Stimulated activated CD8-positive, alpha-beta memory T cell treated with anti-CD3 and anti-CD28 coated beads, Interleukin-7, amount 100 ng/mL, for 24 hours (primary cell): ENCODE data around the gene CALHM1.
"Not testable (repeated sequence)": the region's sequence is repeated elsewhere in the genome, so short reads cannot be mapped to it uniquely, and the experiment has no call there.

ENCODE experiments used
- DNase-seq: peaks from one replicate; pipeline ENCODE4 v3.0.0-alpha.2; 2020; ENCODE audit warnings: low read depth

Gene CALHM1

DNA sequence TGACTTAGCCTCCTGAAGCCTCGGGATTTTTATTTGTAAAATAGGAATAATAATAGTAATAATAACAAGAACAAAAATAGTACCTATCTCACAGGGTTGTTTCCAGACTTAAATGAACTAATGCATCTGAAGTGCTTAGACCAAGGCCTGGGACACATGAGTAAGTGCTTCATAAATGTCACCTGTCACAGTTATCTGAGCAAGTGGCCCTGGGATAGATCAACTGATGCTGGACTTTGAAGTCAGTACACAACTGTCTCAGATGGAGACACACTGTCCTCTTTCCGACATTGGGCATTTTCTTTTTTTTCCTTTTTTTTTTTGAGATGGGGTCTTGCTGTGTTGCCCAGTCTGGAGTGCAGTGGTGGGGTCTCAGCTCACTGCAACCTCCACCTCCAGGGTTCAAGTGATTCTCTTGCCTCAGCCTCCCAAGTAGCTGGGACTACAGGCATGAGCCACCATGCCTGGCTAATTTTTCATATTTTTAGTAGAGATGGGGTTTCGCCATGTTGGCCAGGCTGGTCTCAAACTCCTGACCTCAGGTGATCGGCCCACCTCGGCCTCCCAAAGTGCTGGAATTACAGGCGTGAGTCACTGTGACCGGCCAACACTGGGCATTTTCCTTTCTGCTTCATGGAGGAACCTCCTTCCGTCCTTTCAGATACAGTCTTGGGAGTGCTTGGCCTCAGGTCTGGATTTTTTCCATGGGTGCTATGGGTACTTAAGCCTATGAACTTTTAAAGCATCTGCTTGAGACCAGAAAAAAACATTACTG lies 28.1 kb upstream of the CALHM1 start:
- DNase-seq = not testable (repeated sequence)

DNA sequence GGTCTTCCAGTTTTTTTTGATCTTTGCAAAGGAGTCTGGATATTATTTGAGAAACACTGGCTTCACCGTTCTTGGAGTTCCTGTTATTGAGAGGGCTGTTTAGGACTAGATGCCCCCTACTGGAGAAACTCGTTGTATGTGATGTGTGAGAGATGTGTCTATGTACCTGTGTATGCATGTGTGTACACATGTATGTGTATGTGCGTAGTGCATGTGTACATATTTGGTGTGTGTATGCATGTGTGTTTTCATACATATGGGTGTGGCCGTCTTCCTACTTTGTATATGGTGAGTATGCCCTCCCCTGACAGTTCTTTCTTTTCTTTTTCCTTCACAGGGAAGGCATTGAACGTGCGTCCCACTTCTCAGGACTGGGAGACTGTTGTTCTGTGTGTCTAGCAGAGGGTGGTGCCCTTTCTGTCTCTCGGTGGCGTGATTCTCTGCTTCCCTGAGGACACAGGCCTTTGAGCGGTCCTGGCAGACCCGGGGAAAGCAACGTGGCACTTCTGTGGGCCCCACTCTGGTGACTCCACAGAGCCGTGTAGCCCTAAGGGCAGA lies 23.4 kb upstream of the CALHM1 start:
- no peak for DNase-seq

DNA sequence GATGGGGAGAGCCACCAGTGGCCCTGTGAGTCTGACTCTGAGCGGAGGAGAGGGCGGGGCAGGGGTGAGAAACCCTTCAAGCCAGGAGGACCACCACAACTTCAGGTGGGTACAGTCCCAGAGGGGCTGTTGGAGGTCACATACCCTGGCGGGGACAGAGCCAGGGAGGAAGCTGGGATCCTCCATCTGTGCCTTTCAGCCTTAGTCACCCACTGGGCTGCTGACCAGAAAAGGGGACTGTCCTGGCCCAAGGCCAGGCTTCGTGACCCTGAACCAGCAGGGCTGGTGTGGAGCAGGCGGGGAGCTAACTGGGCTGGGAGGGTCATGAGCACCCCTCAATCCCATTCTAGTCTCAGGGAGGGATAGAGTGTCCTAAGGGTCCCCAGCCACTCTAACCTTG lies 21.8 kb upstream of the CALHM1 start:
- DNase-seq = no peak

DNA sequence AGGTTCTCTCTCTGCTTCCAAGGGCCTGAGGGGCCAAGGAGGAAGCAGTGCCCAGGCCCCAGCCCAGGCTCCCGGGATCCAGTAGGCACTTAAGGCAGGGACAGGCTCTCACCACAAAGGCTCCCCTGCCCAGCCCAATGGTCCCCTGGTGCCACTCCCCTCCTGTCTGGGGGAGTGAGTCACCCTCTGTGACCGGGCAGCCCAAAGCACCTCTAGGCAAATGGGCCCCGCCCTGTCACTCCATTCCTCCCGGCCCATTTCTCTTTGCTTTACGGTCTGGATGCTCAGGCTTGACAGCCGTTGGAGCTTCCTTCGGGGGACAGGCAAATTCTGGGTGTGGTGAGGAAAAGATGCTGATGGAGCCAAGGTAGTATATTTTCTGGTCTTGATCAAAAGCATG lies 20.4 kb upstream of the CALHM1 start, which contains the start of gene CALHM3:
Gene CALHM3, minus strand, starts transcription at position 106 of the 400 bp plus-strand sequence. CDS start 208 bp downstream, outside the sequence.
- no peak for DNase-seq

DNA sequence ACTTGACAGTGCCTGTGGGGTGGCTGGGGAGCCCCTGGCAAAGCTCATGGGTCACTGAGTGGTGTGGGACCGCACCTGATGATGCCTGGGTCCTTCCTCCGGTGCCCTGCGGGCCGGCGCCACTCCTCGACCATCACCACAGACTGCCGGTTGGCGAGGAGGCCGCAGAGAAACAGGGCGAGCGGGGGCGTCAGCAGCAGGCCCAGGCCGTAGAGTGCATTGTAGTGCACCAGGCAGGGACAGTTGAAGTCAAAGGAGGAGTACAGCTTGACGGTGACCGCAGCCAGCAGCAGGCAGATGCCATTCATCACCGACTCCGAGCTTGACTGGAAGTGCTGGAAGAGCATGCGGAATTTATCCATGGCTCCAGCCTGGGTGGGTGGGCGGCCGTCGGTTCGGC lies 20.0 kb upstream of the CALHM1 start:
- DNase-seq = no peak

GRCh38 chr10:103476046-103476768 lies 17.5 kb upstream of the CALHM1 start:
- no peak for DNase-seq

GRCh38 chr10:103475437-103475836 lies 16.7 kb upstream of the CALHM1 start:
- DNase-seq = no peak

- no peak for DNase-seq
Observed at GRCh38 chr10:103474077-103474476, 15.4 kb upstream of the CALHM1 start.

DNA sequence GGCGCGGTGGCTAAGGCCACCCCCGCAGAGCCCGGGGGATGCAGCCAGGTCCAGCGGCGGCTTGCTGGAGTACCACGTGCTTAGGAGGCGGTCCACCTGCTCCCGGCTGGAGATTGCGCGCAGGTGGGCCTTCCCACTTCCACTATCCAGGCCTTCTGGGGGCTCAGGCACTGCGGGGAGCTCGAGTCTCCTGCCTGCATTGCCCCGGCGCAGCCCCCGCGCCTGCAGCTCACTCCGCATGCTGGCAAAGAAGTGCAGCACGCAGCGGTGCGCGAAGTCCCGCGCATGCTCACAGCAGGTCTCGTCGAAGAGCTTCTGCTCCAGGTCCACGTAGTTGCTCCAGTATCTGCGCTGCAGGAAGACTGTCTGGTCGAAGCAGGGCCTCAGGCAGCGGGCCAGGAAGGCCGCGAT lies 14.6 kb upstream of the CALHM1 start:
- DNase-seq = no peak

DNA sequence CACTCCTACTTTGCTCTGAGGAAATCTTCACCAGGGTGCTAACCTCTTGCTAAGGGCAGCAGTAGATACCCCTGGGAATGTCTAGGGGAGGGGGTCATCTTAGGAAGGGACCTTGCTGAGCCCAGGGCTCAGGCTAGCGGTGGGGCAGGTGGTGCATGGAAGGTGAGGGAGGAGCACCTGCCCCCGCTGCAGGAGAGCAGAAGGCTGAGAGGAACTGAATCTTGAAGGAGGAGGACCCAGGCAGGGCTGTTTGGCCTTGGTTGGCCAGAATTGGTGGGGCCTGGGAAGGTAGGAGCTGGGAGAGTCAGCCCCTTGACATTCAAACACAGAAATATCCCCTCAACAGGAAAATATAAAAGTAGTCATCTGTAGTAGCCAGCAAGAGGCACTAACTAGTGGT lies 13.3 kb upstream of the CALHM1 start:
- no peak for DNase-seq

DNA sequence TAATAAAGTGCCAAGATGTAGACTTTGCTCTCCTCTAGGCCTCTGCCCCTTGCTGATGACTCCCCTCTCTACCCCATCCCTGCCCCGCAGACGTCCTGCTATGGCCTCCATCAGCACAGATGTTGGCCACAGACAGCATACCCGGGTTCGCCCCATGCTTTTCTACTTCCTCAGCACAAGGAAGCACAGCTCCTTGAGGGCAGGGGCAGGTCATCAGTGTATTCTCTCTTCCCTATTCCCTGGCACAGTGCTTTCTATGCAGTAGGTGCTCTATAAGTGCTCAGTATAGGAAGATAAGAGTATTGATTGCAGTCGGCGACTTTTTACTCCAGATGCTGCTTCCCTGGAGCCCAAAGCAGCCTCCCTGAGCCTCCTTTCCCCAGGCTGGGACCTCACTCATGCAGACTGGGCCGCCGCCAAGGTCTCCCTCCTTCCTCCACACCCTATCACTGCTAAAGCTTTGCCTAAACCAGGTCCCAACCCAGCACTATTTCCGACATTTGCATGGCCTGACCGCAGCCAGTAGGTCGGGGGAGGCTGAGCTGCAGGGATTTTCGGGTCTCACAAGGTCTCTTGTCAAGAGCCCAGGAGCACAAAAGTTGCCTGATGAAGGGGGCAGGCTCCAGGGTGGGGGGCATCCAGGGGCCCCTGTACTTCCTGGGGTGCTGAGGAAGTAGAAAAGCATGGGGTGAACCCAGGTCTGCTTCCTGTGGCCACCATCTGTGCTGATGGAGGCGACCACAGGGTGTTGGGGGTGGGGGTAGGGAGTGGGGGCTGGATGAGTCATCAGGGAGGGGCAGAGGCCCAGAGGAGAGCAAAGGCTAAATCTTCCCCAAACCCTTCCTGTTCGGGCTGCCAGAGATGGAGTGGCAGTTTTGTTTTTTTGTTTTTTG lies 12.3 kb upstream of the CALHM1 start:
- DNase-seq = peak; percentile 38

GRCh38 chr10:103469201-103469600 lies 10.5 kb upstream of the CALHM1 start:
- no peak for DNase-seq

- no peak for DNase-seq
Observed at GRCh38 chr10:103467406-103467805, 8.7 kb upstream of the CALHM1 start.

- DNase-seq = no peak
Observed at GRCh38 chr10:103466734-103467133, 8.0 kb upstream of the CALHM1 start.

- DNase-seq = no peak
Observed at GRCh38 chr10:103465411-103466179, 6.9 kb upstream of the CALHM1 start.

DNA sequence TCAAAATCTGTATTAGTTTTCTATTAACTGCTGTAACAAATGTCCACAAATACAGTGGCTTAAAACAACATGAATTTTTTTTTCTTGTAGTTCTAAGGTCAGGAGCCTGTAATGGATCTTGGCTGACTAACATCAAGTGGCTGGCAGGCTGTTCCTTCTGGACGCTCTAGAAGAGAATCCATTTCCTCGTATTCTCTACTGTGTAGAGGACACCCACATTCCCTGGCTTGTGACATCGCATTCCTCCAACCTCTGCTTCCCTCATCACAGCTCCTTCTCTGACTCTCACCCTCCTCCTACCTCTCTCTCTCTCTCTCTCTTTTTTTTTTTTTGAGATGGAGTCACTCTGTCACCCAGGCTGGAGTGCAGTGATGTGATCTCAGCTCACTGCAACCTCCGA lies 4.8 kb upstream of the CALHM1 start:
- no peak for DNase-seq

- no peak for DNase-seq
Observed at GRCh38 chr10:103459615-103460014, 915 bp upstream of the CALHM1 start.

DNA sequence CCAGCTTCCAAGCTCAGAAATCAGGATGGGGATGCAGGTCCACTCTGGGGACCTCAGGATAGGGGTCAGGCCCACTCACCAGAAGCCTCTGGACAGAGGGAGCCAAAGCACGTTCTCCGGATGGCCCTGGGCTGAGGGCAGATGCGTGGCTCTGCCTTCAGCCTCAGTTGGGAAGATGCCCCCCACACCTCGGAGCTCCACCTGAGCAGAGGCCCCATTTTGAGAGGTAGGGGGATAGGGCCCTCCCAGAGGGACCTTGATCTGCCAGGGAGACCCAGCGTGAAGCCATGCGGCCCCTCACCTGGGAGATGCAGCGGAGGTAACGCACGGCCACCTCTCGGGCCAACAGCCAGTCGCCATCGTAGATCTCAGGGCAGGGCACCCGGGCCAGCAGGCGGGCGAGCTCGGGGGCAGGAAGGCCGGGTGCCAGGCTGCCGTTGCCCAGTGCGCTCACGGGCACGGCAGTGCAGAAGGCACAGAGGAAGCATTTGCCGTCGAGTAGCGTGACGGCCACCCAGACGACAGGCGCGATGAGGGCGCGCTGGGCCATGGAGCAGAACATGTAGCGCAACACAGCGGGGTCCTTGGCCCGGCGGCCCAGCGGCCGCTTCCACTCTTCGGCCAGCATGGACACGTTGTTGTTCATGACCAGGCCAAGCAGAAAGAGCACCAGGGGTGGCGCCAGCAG lies 660 bp downstream of the CALHM1 start:
- no peak for DNase-seq

GRCh38 chr10:103457176-103457712 lies 1.5 kb downstream of the CALHM1 start:
- DNase-seq = no peak

GRCh38 chr10:103456074-103456660 lies 2.5 kb downstream of the CALHM1 start:
- DNase-seq = no peak
